Measurements from ENCODE around the gene SLC25A48. TPM values are rescaled to one million over a fixed set of nuclear protein-coding genes. Genes with fewer than 3 reads are reported as not detected.

SLC25A48 gene
- total RNA-seq, 2 experiments from 2014 or later: not detected

DNA sequence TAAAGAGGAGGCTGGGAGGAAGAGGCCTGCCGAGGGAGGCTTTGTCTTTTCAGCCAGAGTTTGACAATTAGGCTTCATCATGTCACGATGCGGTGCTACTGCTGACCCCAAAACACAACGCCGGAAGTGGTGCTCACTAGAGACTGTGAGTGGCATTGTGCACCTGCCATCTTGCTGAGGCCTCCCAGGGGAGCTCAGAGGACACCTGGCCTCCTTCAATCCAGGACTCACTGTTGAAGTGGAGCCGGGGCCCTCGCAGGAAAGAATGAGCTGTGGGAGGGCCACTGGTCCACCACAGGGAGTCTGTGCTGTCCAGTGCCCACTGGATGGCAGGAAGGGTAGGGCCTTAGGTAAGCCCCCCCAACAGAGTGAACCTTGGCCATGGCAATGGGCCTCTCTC is 12.7 kb upstream of the SLC25A48 start:
- intact Hi-C loops (cut with micrococcal nuclease; ENCODE audit: unreplicated experiment): loop anchor here (10.0 kb wide), 1 partner anchor 1547 kb away; no protein-coding TSS in a partner anchor
- no peaks in the 10 kb centered on the region for H3K4me1 ChIP-seq (ENCODE audit: insufficient read depth, low read length, poor library complexity, severe bottlenecking)
- TF ChIP-seq, protein P1, sequence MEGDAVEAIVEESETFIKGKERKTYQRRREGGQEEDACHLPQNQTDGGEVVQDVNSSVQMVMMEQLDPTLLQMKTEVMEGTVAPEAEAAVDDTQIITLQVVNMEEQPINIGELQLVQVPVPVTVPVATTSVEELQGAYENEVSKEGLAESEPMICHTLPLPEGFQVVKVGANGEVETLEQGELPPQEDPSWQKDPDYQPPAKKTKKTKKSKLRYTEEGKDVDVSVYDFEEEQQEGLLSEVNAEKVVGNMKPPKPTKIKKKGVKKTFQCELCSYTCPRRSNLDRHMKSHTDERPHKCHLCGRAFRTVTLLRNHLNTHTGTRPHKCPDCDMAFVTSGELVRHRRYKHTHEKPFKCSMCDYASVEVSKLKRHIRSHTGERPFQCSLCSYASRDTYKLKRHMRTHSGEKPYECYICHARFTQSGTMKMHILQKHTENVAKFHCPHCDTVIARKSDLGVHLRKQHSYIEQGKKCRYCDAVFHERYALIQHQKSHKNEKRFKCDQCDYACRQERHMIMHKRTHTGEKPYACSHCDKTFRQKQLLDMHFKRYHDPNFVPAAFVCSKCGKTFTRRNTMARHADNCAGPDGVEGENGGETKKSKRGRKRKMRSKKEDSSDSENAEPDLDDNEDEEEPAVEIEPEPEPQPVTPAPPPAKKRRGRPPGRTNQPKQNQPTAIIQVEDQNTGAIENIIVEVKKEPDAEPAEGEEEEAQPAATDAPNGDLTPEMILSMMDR (conservative IDR thresholded peaks at IDR 0.05; ENCODE audit: low read length): no peak
- TF ChIP-seq EZH2phosphoT487 (IDR thresholded peaks at IDR 0.05; ENCODE audit: borderline replicate concordance, low read depth, low read length): no peak
- H3K27ac ChIP-seq (ENCODE audit: low read depth, low read length, poor library complexity, severe bottlenecking): no peak overlapping the region
- ChIA-PET CTCF (ENCODE audit: unreplicated experiment) (interaction anchor here (0.6 kb wide), 1 partner anchor 65 kb away, joined by 3 read pairs; no protein-coding TSS in a partner anchor), POLR2A (no interaction called here)
- peak; percentile 48 for DNase-seq (ENCODE audit: low spot score)
- no peak overlapping the region for H3K4me2 ChIP-seq (ENCODE audit: low read length)
- no peaks in the 10 kb centered on the region for H3K36me3 ChIP-seq (ENCODE audit: insufficient read depth, low read length)
- H3K9me2 ChIP-seq (ENCODE audit: insufficient read depth, low read length): no peaks in the 10 kb centered on the region
- no peaks in the 10 kb centered on the region for H3K9me3 ChIP-seq (ENCODE audit: low read length)
- H4K20me1 ChIP-seq (ENCODE audit: insufficient read depth, low read length): no peaks in the 10 kb centered on the region; the same call in 1 of the 2 replicates
- no peak overlapping the region for H3K4me3 ChIP-seq (ENCODE audit: low read depth, low read length, poor library complexity, severe bottlenecking)
- no peak overlapping the region for H2AFZ ChIP-seq (ENCODE audit: low read length)
- BruUV-seq (replicated peaks): no TSS peak
- no peaks in the 10 kb centered on the region for H3K79me2 ChIP-seq (ENCODE audit: insufficient read depth, low read depth, low read length)

- intact Hi-C loops (cut with micrococcal nuclease; ENCODE audit: unreplicated experiment): loop anchor here (10.0 kb wide), 1 partner anchor 1547 kb away; no protein-coding TSS in a partner anchor
- H3K27ac ChIP-seq (ENCODE audit: low read depth, low read length, poor library complexity, severe bottlenecking): no peak overlapping the region
- BruUV-seq (replicated peaks): no TSS peak
- H2AFZ ChIP-seq (ENCODE audit: low read length): no peak overlapping the region
- H3K4me1 ChIP-seq (ENCODE audit: insufficient read depth, low read length, poor library complexity, severe bottlenecking): no peaks in the 10 kb centered on the region
- ChIA-PET POLR2A (no interaction called here), CTCF (ENCODE audit: unreplicated experiment) (interaction anchor here (0.6 kb wide), 1 partner anchor 65 kb away, joined by 3 read pairs; no protein-coding TSS in a partner anchor)
- no peaks in the 10 kb centered on the region for H3K9me3 ChIP-seq (ENCODE audit: low read length)
- DNase-seq (ENCODE audit: low spot score): no peak
- H3K36me3 ChIP-seq (ENCODE audit: insufficient read depth, low read length): no peaks in the 10 kb centered on the region
- TF ChIP-seq, protein P1 (conservative IDR thresholded peaks at IDR 0.05; ENCODE audit: low read length): no peak
- TF ChIP-seq EZH2phosphoT487 (IDR thresholded peaks at IDR 0.05; ENCODE audit: borderline replicate concordance, low read depth, low read length): no peak
- H3K4me3 ChIP-seq (ENCODE audit: low read depth, low read length, poor library complexity, severe bottlenecking): no peak overlapping the region
- H3K9me2 ChIP-seq (ENCODE audit: insufficient read depth, low read length): no peaks in the 10 kb centered on the region
- no peaks in the 10 kb centered on the region for H3K79me2 ChIP-seq (ENCODE audit: insufficient read depth, low read depth, low read length)
- H4K20me1 ChIP-seq (ENCODE audit: insufficient read depth, low read length): no peaks in the 10 kb centered on the region; the same call in 1 of the 2 replicates
- no peak overlapping the region for H3K4me2 ChIP-seq (ENCODE audit: low read length)
These were observed 12.2 kb upstream of the SLC25A48 start for GRCh38 chr5:135822286-135822685.

DNA sequence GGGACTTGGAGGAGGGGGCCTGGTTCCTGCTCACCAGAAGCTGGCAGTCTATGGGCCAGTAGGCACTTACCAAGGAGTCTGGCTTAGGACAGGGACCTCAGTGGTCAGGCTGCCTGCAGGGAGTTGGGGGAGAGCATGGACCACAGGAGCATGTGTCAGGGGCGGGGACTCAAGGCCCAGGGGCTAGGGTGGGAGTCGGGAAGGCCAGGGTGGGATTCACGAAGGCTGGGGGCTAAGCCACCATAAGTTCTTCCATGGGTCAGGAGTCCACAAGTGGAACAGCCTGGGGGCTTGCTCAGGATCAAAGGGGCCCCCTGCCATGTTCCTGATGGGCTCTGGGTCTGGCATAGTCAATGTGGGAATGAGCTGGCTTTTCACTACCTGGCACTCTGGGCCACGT is 11.5 kb upstream of the SLC25A48 start:
- ChIA-PET POLR2A (no interaction called here), CTCF (ENCODE audit: unreplicated experiment) (no interaction called here)
- intact Hi-C loops (cut with micrococcal nuclease; ENCODE audit: unreplicated experiment): loop anchor here (10.0 kb wide), 1 partner anchor 1548 kb away; no protein-coding TSS in a partner anchor
- H2AFZ ChIP-seq (ENCODE audit: low read length): no peak overlapping the region
- DNase-seq (ENCODE audit: low spot score): no peak
- no peaks in the 10 kb centered on the region; the same call in 1 of the 2 replicates for H4K20me1 ChIP-seq (ENCODE audit: insufficient read depth, low read length)
- H3K4me2 ChIP-seq (ENCODE audit: low read length): no peak overlapping the region
- H3K9me2 ChIP-seq (ENCODE audit: insufficient read depth, low read length): no peaks in the 10 kb centered on the region
- no peaks in the 10 kb centered on the region for H3K79me2 ChIP-seq (ENCODE audit: insufficient read depth, low read depth, low read length)
- no TSS peak for BruUV-seq (replicated peaks)
- H3K9me3 ChIP-seq (ENCODE audit: low read length): no peaks in the 10 kb centered on the region
- H3K4me3 ChIP-seq (ENCODE audit: low read depth, low read length, poor library complexity, severe bottlenecking): no peak overlapping the region
- H3K4me1 ChIP-seq (ENCODE audit: insufficient read depth, low read length, poor library complexity, severe bottlenecking): no peaks in the 10 kb centered on the region
- H3K36me3 ChIP-seq (ENCODE audit: insufficient read depth, low read length): no peaks in the 10 kb centered on the region
- TF ChIP-seq EZH2phosphoT487 (IDR thresholded peaks at IDR 0.05; ENCODE audit: borderline replicate concordance, low read depth, low read length): no peak
- TF ChIP-seq, protein P1 (conservative IDR thresholded peaks at IDR 0.05; ENCODE audit: low read length): no peak
- H3K27ac ChIP-seq (ENCODE audit: low read depth, low read length, poor library complexity, severe bottlenecking): no peak overlapping the region

All from OCI-LY7 (cell line).